Thoracic aorta (tissue), 2 donors: ENCODE results near the gene NARS2. TPM values are rescaled to one million over a fixed set of nuclear protein-coding genes. Genes with fewer than 3 reads are reported as not detected.

Source experiments
- ATAC-seq: fragments of 150-250 bp; one replicate; pipeline ENCODE4 v1.8.0; 2017; ENCODE audit warnings: low read depth; ENCODE audit not compliant: insufficient number of reproducible peaks, low FRiP score
- DNase-seq: peaks from one replicate; pipeline ENCODE4 v3.0.0-alpha.2; 2020; ENCODE audit warnings: low spot score
- H3K27ac ChIP-seq, 2 donors: fragments of 200-600 bp; sonication (generic); 1 replicate in 1 of 2; 2 replicates in 1 of 2; pipeline ENCODE4 v1.5.1; 2016; ENCODE audit warnings: mild to moderate bottlenecking in 2 of 2, moderate library complexity in 2 of 2
- H3K27me3 ChIP-seq: fragments of 200-600 bp; sonication (generic); replicated peaks from 2 replicates; pipeline ENCODE4 v1.6.0; 2016; ENCODE audit warnings: mild to moderate bottlenecking; ENCODE audit not compliant: insufficient read depth
- H3K36me3 ChIP-seq: fragments of 200-600 bp; sonication (generic); one replicate; pipeline ENCODE4 v1.5.1; 2016
- H3K4me1 ChIP-seq, 2 donors: fragments of 200-600 bp; sonication (generic); 1 replicate in 1 of 2; 2 replicates in 1 of 2; pipeline versions ENCODE4 v1.5.1 to v1.6.0; 2016; ENCODE audit warnings: low read depth in 2 of 2, mild to moderate bottlenecking in 1 of 2; ENCODE audit not compliant: control insufficient read depth in 1 of 2
- H3K4me3 ChIP-seq: fragments of 200-600 bp; sonication (generic); 2 replicates; pipeline ENCODE4 v1.5.1; 2016; ENCODE audit warnings: mild to moderate bottlenecking
- H3K9me3 ChIP-seq: fragments of 200-600 bp; sonication (generic); 2 replicates; pipeline ENCODE4 v1.5.1; 2016
- CTCF ChIP-seq: fragments of 200-600 bp; sonication (generic); IDR thresholded peaks from one replicate; pipeline ENCODE4 v1.5.1; 2019; ENCODE audit warnings: antibody characterized with exemption
- total RNA-seq, 2 donors: library from RNA; depleted of rRNA; stranded (reverse); fragments of >200 nt; gene quantifications; one replicate each; pipeline versions ENCODE4 v1.1.0 to v1.2.3, GENCODE V29; 2016

NARS2 gene
- total RNA-seq, 2 donors from 2014 or later: 5.6 to 9.2 TPM

- ATAC-seq: no peak
- H3K27me3 ChIP-seq: no peaks in the 10 kb centered on the region
Observed at GRCh38 chr11:78499971-78500370, 74.7 kb downstream of the NARS2 start.

GRCh38 chr11:78497293-78497692 lies 77.4 kb downstream of the NARS2 start:
- Histone ChIP-seq H3K27me3 (no peaks in the 10 kb centered on the region), H3K36me3 (no peaks in the 10 kb centered on the region), H3K9me3 (no peaks in the 10 kb centered on the region), H3K4me3 (no peak overlapping the region), H3K4me1 (peaks cover 4 to 15% of the 10 kb centered on the region in 2 donors), H3K27ac (no peak overlapping the region)
- TF ChIP-seq CTCF: no peak
- ATAC-seq (no peak), DNase-seq (no peak)

More at GRCh38 chr11:78499971-78500370, 74.7 kb downstream of the NARS2 start:
- Histone ChIP-seq H3K9me3 (no peaks in the 10 kb centered on the region), H3K4me3 (no peak overlapping the region), H3K36me3 (no peaks in the 10 kb centered on the region), H3K27ac (no peak overlapping the region), H3K4me1 (peaks cover 4 to 15% of the 10 kb centered on the region in 2 donors)
- DNase-seq: no peak
- TF ChIP-seq CTCF: no peak

- TF ChIP-seq CTCF: no peak
- H3K27ac ChIP-seq: no peak overlapping the region
- no peak overlapping the region for H3K4me3 ChIP-seq
- no peaks in the 10 kb centered on the region for H3K36me3 ChIP-seq
- H3K27me3 ChIP-seq: no peaks in the 10 kb centered on the region
- H3K9me3 ChIP-seq: no peaks in the 10 kb centered on the region
- peaks cover 4 to 15% of the 10 kb centered on the region in 2 donors for H3K4me1 ChIP-seq
- ATAC-seq (no peak), DNase-seq (no peak)
Observed at GRCh38 chr11:78493413-78493975, 81.2 kb downstream of the NARS2 start.

- Histone ChIP-seq H3K36me3 (no peaks in the 10 kb centered on the region), H3K4me1 (peaks cover 4 to 15% of the 10 kb centered on the region in 2 donors), H3K4me3 (no peak overlapping the region), H3K27ac (no peak overlapping the region), H3K9me3 (no peaks in the 10 kb centered on the region), H3K27me3 (no peaks in the 10 kb centered on the region)
- DNase-seq (no peak), ATAC-seq (no peak)
- no peak for TF ChIP-seq CTCF
Observed at GRCh38 chr11:78492973-78493372, 81.7 kb downstream of the NARS2 start.

- Histone ChIP-seq H3K9me3 (no peaks in the 10 kb centered on the region), H3K4me3 (no peak overlapping the region)
Observed at GRCh38 chr11:78489184-78489583, 85.5 kb downstream of the NARS2 start.

More at GRCh38 chr11:78489184-78489583, 85.5 kb downstream of the NARS2 start:
- Histone ChIP-seq H3K27ac (no peak overlapping the region), H3K4me1 (no peaks in the 10 kb centered on the region), H3K27me3 (no peaks in the 10 kb centered on the region), H3K36me3 (no peaks in the 10 kb centered on the region)
- no peak for DNase-seq
- ATAC-seq: no peak
- TF ChIP-seq CTCF: no peak
